NCI-H82 treated with DMSO at 0.1 percent for 48 hours (cell line): ENCODE results near the gene DPH1.

Experiments
- DNase-seq: peaks from one replicate; lab custom pipeline; 2025; ENCODE audit not compliant: unreplicated experiment; lab: John Stamatoyannopoulos, UW

Gene DPH1

GRCh38 chr17:2027528-2028233 lies 2.3 kb upstream of the DPH1 start:
- DNase-seq, result no peak

- DNase-seq, result no peak
Measured at GRCh38 chr17:2028234-2028614, 1.7 kb upstream of the DPH1 start.

- no peak for DNase-seq
Measured at GRCh38 chr17:2028737-2029136, 1.2 kb upstream of the DPH1 start.

GRCh38 chr17:2030779-2031163 lies 818 bp downstream of the DPH1 start:
- DNase-seq, result no peak

- no peak for DNase-seq
Measured at GRCh38 chr17:2033153-2033552, 3.2 kb downstream of the DPH1 start.

- DNase-seq, result peak; percentile 62
Measured at GRCh38 chr17:2034157-2034556, 4.2 kb downstream of the DPH1 start.

- DNase-seq, result no peak
Measured at GRCh38 chr17:2034806-2035540, 5.0 kb downstream of the DPH1 start.

GRCh38 chr17:2035541-2036488 lies 5.9 kb downstream of the DPH1 start:
- no peak for DNase-seq

GRCh38 chr17:2037155-2037554 lies 7.2 kb downstream of the DPH1 start:
- no peak for DNase-seq

GRCh38 chr17:2040219-2040827 lies 10.4 kb downstream of the DPH1 start:
- no peak for DNase-seq

GRCh38 chr17:2040942-2041560 lies 11.1 kb downstream of the DPH1 start:
- peak; percentile 88 for DNase-seq

- peak; percentile 91 for DNase-seq
Measured at GRCh38 chr17:2041561-2042389, 11.8 kb downstream of the DPH1 start, which contains the start of gene OVCA2. TSS of gene OVCA2 (plus strand) at chr17:2042022. CDS start at chr17:2042048, 26 bp downstream.

- no peak for DNase-seq
Measured at GRCh38 chr17:2042390-2042847, 12.5 kb downstream of the DPH1 start.

GRCh38 chr17:2042933-2043332 lies 13.0 kb downstream of the DPH1 start:
- no peak for DNase-seq

GRCh38 chr17:2043785-2044184 lies 13.8 kb downstream of the DPH1 start:
- no peak for DNase-seq

GRCh38 chr17:2044263-2044894 lies 14.4 kb downstream of the DPH1 start:
- DNase-seq, result no peak

GRCh38 chr17:2047590-2047989 lies 17.6 kb downstream of the DPH1 start:
- DNase-seq, result no peak

- peak; percentile 55 for DNase-seq
Measured at GRCh38 chr17:2048805-2049204, 18.9 kb downstream of the DPH1 start.
